OCI-LY1 (cell line): ENCODE data around the gene GCM1.

Experiments
- H2AFZ ChIP-seq: fragments of 200-600 bp; sonication (generic), shearing (Covaris generic); 2 replicates; pipeline ENCODE4 v1.6.0; 2014; ENCODE audit warnings: antibody characterized with exemption, mild to moderate bottlenecking, low read length
- H3F3A ChIP-seq: fragments of 200-600 bp; sonication (generic), shearing (Covaris generic); 2 replicates; pipeline ENCODE4 v1.6.0; 2014; ENCODE audit warnings: mild to moderate bottlenecking, antibody characterized with exemption, low read length, moderate library complexity; ENCODE audit not compliant: insufficient read depth
- H3K27ac ChIP-seq: fragments of 200-600 bp; sonication (generic); 2 replicates; pipeline ENCODE4 v1.5.1; 2014; ENCODE audit warnings: low read length, mixed run types, mild to moderate bottlenecking, low read depth; ENCODE audit not compliant: poor library complexity, severe bottlenecking
- H3K27me3 ChIP-seq: fragments of 200-600 bp; sonication (generic); 2 replicates; pipeline ENCODE4 v1.6.0; 2014; ENCODE audit warnings: antibody characterized with exemption, mild to moderate bottlenecking, low read length, moderate library complexity; ENCODE audit not compliant: insufficient read depth
- H3K36me3 ChIP-seq: fragments of 200-600 bp; sonication (generic); 2 replicates; pipeline ENCODE4 v1.6.1; 2014; ENCODE audit warnings: mild to moderate bottlenecking, antibody characterized with exemption, low read length, moderate library complexity, mixed read lengths; ENCODE audit not compliant: insufficient read depth
- H3K4me1 ChIP-seq: fragments of 200-600 bp; sonication (generic); 2 replicates; pipeline ENCODE4 v1.5.1; 2014; ENCODE audit warnings: mild to moderate bottlenecking, low read length, moderate library complexity; ENCODE audit not compliant: insufficient read depth, severe bottlenecking
- H3K4me2 ChIP-seq: fragments of 200-600 bp; sonication (generic), shearing (Covaris generic); 2 replicates; pipeline ENCODE4 v1.6.1; 2014; ENCODE audit warnings: low read length
- H3K4me3 ChIP-seq: fragments of 200-600 bp; sonication (generic); 2 replicates; pipeline ENCODE4 v1.5.1; 2014; ENCODE audit warnings: low read length, low read depth, mild to moderate bottlenecking, mixed read lengths; ENCODE audit not compliant: poor library complexity, severe bottlenecking
- H3K79me2 ChIP-seq: fragments of 200-600 bp; shearing (Covaris generic); 2 replicates; pipeline ENCODE4 v1.6.1; 2016; ENCODE audit warnings: mixed run types, low read length, mixed read lengths; ENCODE audit not compliant: insufficient read depth
- H3K9ac ChIP-seq: fragments of 200-600 bp; sonication (generic), shearing (Covaris generic); 2 replicates; pipeline ENCODE4 v1.6.1; 2014; ENCODE audit warnings: mild to moderate bottlenecking, low read length, mixed read lengths
- H3K9me2 ChIP-seq: fragments of 200-600 bp; sonication (generic), shearing (Covaris generic); 2 replicates; pipeline ENCODE4 v1.6.1; 2014; ENCODE audit warnings: low read depth, mild to moderate bottlenecking, low read length, mixed read lengths
- H3K9me3 ChIP-seq: fragments of 200-600 bp; shearing (Covaris generic); 2 replicates; pipeline ENCODE4 v1.6.1; 2014; ENCODE audit warnings: low read length, mixed read lengths
- H4K20me1 ChIP-seq: fragments of 200-600 bp; sonication (generic), shearing (Covaris generic); 2 replicates; pipeline ENCODE4 v1.6.0; 2016; ENCODE audit warnings: mild to moderate bottlenecking, low read length; ENCODE audit not compliant: insufficient read depth
- CTCF ChIP-seq: fragments of 200-600 bp; sonication (generic), shearing (Covaris generic); IDR thresholded peaks from 2 replicates; pipeline ENCODE4 v1.5.1; 2017; ENCODE audit warnings: mild to moderate bottlenecking, antibody characterized with exemption, low read length, moderate library complexity, mixed read lengths
- EZH2 ChIP-seq: fragments of 200-600 bp; sonication (generic), shearing (Covaris generic); IDR thresholded peaks from 2 replicates; pipeline ENCODE4 v1.8.0; 2017; ENCODE audit warnings: borderline replicate concordance, mixed run types, mild to moderate bottlenecking, antibody characterized with exemption, low read length, moderate library complexity, mixed read lengths

GCM1 gene

DNA sequence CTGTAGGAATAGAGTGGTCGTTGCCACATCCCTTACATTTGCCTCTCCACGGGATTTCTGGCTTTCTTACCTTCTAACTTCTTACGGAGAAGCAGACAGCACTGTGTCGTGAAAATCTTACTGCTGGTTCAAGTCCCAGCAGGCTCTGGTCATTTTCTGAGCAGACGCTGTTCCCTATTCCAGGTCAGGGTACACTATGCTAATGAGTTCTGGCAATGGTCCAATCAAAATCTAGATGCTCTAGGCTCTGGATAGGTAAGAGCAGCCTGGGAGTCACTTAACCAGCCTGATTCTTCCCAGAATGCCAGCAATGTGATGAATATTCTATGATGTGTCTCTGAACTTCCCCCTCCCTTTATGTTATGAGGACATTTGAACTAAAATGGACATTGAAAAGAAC lies at the start of gene GCM1:
Gene GCM1 (minus strand): TSS at position 158 of the 400 bp plus-strand sequence. CDS start 3,209 bp downstream, outside the sequence.
- H3K4me3 ChIP-seq = no peak within 1 kb of the TSS

GRCh38 chr6:53197553-53197952 lies 48.9 kb upstream of the GCM1 start:
- H3K9me2 ChIP-seq = no peaks in the 10 kb centered on the region
- no peak overlapping the region for H3K4me2 ChIP-seq
- no peaks in the 10 kb centered on the region for H4K20me1 ChIP-seq
- TF ChIP-seq EZH2 = no peak
- TF ChIP-seq CTCF = no peak
- peaks cover 39% of the 10 kb centered on the region for H3K4me1 ChIP-seq
- no peaks in the 10 kb centered on the region for H3K36me3 ChIP-seq
- H3K9me3 ChIP-seq = no peaks in the 10 kb centered on the region
- no peak overlapping the region for H3K9ac ChIP-seq
- H2AFZ ChIP-seq = no peak overlapping the region
- H3F3A ChIP-seq = no peaks in the 10 kb centered on the region
- no peak overlapping the region for H3K27ac ChIP-seq
- H3K79me2 ChIP-seq = no peaks in the 10 kb centered on the region
- no peaks in the 10 kb centered on the region for H3K27me3 ChIP-seq
- no peak overlapping the region for H3K4me3 ChIP-seq

More for the DNA sequence above, at the start of gene GCM1:
- H3K4me2 ChIP-seq = no peak within 1 kb of the TSS
- no peaks in the 10 kb centered on the region for H3K79me2 ChIP-seq
- H3K9me2 ChIP-seq = no peaks in the 10 kb centered on the region
- no peak within 1 kb of the TSS for H2AFZ ChIP-seq
- H3K27ac ChIP-seq = no peak within 1 kb of the TSS
- no peaks in the 10 kb centered on the region for H3K9me3 ChIP-seq
- H3K9ac ChIP-seq = no peak within 1 kb of the TSS
- H3K36me3 ChIP-seq = no peaks in the 10 kb centered on the region
- no peaks in the 10 kb centered on the region for H3F3A ChIP-seq
- H4K20me1 ChIP-seq = no peaks in the 10 kb centered on the region
- no peaks in the 10 kb centered on the region for H3K27me3 ChIP-seq
- TF ChIP-seq CTCF = no peak
- no peak for TF ChIP-seq EZH2
- no peaks in the 10 kb centered on the region for H3K4me1 ChIP-seq

DNA sequence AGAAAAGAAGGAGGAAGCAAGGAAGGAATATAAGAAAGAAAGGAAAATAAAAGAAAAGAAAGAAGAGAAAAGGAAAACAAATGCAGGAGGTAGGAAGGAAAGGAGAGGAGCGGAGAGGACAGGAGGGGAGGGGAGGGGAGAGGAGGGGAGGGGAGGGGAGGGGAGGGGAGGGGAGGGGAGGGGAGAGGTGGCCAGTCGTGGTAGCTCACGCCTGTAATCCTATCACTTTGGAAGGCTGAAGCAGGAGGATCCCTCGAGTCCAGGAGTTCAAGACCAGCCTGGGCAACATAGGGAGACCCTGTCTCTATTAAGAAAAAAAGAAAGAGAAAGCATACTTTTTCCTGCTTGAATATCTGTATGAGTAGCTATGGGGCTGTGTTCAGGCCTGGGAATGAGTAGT lies 46.4 kb upstream of the GCM1 start:
- Histone ChIP-seq H3K27me3 (no peaks in the 10 kb centered on the region), H3K79me2 (no peaks in the 10 kb centered on the region), H3K4me1 (peaks cover 33% of the 10 kb centered on the region), H3K27ac (no peak overlapping the region), H3K4me2 (no peak overlapping the region), H3F3A (no peaks in the 10 kb centered on the region), H4K20me1 (no peaks in the 10 kb centered on the region), H3K9me3 (no peaks in the 10 kb centered on the region), H3K9ac (no peak overlapping the region), H3K4me3 (no peak overlapping the region), H3K36me3 (no peaks in the 10 kb centered on the region), H3K9me2 (no peaks in the 10 kb centered on the region), H2AFZ (no peak overlapping the region)
- TF ChIP-seq EZH2 (no peak), CTCF (no peak)
